LoVo (cell line): ENCODE measurements around the gene KCTD19.

Experiments used
- DNase-seq: peaks from one replicate; pipeline ENCODE4 v3.0.0-alpha.2; 2016; ENCODE audit warnings: low spot score

Gene KCTD19

GRCh38 chr16:67317853-67318252 is 8.7 kb downstream of the KCTD19 start:
- no peak for DNase-seq

- no peak for DNase-seq
Observed at GRCh38 chr16:67312719-67313118, 13.8 kb downstream of the KCTD19 start.

GRCh38 chr16:67311607-67312488 is 14.7 kb downstream of the KCTD19 start:
- DNase-seq: peak; percentile 36

GRCh38 chr16:67310561-67310960 is 16.0 kb downstream of the KCTD19 start:
- DNase-seq: no peak

GRCh38 chr16:67305216-67306071 is 21.1 kb downstream of the KCTD19 start:
- DNase-seq: no peak

GRCh38 chr16:67304020-67304419 is 22.5 kb downstream of the KCTD19 start:
- no peak for DNase-seq

- no peak for DNase-seq
Observed at GRCh38 chr16:67302970-67303369, 23.6 kb downstream of the KCTD19 start.

- DNase-seq: no peak
Observed at GRCh38 chr16:67302076-67302475, 24.5 kb downstream of the KCTD19 start.

GRCh38 chr16:67301080-67301782 is 25.3 kb downstream of the KCTD19 start:
- no peak for DNase-seq

- no peak for DNase-seq
Observed at GRCh38 chr16:67299269-67299668, 27.3 kb downstream of the KCTD19 start.

- no peak for DNase-seq
Observed at GRCh38 chr16:67298277-67298676, 28.3 kb downstream of the KCTD19 start.

- DNase-seq: peak; percentile 41
Observed at GRCh38 chr16:67296420-67296819, 30.1 kb downstream of the KCTD19 start.

GRCh38 chr16:67294938-67295361 is 31.6 kb downstream of the KCTD19 start:
- DNase-seq: no peak

GRCh38 chr16:67294171-67294757 is 32.3 kb downstream of the KCTD19 start:
- no peak for DNase-seq

GRCh38 chr16:67291461-67291860 is 35.1 kb downstream of the KCTD19 start:
- DNase-seq: no peak

GRCh38 chr16:67287960-67288359 is 38.6 kb downstream of the KCTD19 start:
- DNase-seq: no peak

- DNase-seq: no peak
Observed at GRCh38 chr16:67286441-67287235, 39.9 kb downstream of the KCTD19 start.

- DNase-seq: peak; percentile 10
Observed at GRCh38 chr16:67284699-67285646, 41.6 kb downstream of the KCTD19 start.

GRCh38 chr16:67283826-67284555 is 42.5 kb downstream of the KCTD19 start:
- no peak for DNase-seq
